Measurements from ENCODE around the gene CYB5R4. TPM values are rescaled to one million over a fixed set of nuclear protein-coding genes. Genes with fewer than 3 reads are reported as not detected.
A peak's percentile ranks its signal among the peaks of the same experiment; 100 is the strongest.

Gene CYB5R4
- total and polyA plus RNA-seq, 2 of the 13 experiments (the other 11 are each of a cell fraction or from before 2014, with no cell fraction given), result 5.3 to 26.1 TPM

DNA sequence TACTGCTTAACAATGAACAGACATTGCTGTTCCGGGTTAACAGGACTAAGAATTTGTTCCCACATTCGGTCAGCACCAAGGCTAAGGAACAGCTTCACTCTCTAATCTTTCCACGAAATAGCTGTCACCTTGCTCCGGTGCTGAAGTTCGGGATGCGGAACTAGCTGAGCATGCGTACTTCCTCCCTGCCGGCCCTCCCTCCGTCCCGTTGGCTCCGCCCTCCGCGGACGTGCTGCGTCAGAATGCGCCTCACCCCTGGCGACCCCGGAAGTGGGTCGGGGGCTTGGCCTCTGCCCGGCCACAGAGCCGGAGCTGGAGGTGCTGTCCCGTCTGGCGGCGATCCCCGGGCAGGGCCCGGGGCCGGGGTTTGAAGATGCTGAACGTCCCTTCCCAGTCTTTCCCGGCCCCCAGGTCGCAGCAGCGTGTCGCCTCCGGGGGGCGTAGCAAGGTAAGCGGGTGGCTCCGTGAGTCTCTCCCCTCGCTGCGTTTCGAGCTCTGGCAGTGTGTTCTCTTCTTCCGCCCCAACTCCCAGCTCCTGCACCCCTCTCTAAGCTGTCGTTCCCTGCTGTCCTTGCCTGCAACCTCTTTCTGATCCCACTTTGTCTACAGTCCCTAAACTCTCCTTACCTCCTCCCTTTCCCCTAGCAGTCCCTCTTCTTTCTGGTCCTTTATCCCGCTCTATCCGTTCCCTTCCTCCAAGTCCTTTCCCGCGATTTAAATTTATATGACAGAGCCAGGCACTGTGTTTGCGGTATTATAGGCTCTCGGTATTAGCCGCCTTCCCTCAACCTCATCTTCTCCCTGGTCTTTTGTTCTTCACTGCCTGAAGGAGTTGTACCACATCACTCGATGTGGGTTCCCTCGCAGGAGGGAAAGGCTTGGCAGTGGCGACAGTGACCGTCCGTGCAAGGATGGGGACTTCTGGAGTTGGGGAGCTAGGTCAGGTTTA, at the start of gene CYB5R4 (continued):
- TF ChIP-seq ZSCAN20 (CRISPR knock-in tag; IDR thresholded peaks at IDR 0.05; ENCODE audit: borderline replicate concordance), result no peak; the same call in 1 of the 2 replicates
- no peak for TF ChIP-seq ZNF207 (IDR thresholded peaks at IDR 0.05; ENCODE audit: borderline replicate concordance)
- TF ChIP-seq TBP (CRISPR knock-in tag; IDR thresholded peaks at IDR 0.05), result no peak
- TF ChIP-seq ZNF768 (CRISPR knock-in tag; IDR thresholded peaks at IDR 0.05), result peak; percentile 37
- TF ChIP-seq ZBTB7A (CRISPR knock-in tag; IDR thresholded peaks at IDR 0.05), result peak; percentile 98
- TF ChIP-seq ZNF30 (CRISPR knock-in tag; IDR thresholded peaks at IDR 0.05), result peak; percentile 98
- TF ChIP-seq MIXL1 (CRISPR knock-in tag; IDR thresholded peaks at IDR 0.05), result peak; percentile 97
- no peak for TF ChIP-seq IKZF1 (IDR thresholded peaks at IDR 0.05)
- TF ChIP-seq SYNCRIP (IDR thresholded peaks at IDR 0.05; ENCODE audit: insufficient read depth, low read depth, low read length), result no peak
- peak; percentile 85; the same call in 1 of the 2 replicates for TF ChIP-seq ZNF350 (CRISPR knock-in tag; IDR thresholded peaks at IDR 0.05; ENCODE audit: borderline replicate concordance, low read depth)
- TF ChIP-seq, protein P1, sequence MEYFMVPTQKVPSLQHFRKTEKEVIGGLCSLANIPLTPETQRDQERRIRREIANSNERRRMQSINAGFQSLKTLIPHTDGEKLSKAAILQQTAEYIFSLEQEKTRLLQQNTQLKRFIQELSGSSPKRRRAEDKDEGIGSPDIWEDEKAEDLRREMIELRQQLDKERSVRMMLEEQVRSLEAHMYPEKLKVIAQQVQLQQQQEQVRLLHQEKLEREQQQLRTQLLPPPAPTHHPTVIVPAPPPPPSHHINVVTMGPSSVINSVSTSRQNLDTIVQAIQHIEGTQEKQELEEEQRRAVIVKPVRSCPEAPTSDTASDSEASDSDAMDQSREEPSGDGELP (IDR thresholded peaks at IDR 0.05; ENCODE audit: borderline replicate concordance, low read depth), result peak; percentile 20; the same call in 1 of the 2 replicates
- TF ChIP-seq, protein P2, sequence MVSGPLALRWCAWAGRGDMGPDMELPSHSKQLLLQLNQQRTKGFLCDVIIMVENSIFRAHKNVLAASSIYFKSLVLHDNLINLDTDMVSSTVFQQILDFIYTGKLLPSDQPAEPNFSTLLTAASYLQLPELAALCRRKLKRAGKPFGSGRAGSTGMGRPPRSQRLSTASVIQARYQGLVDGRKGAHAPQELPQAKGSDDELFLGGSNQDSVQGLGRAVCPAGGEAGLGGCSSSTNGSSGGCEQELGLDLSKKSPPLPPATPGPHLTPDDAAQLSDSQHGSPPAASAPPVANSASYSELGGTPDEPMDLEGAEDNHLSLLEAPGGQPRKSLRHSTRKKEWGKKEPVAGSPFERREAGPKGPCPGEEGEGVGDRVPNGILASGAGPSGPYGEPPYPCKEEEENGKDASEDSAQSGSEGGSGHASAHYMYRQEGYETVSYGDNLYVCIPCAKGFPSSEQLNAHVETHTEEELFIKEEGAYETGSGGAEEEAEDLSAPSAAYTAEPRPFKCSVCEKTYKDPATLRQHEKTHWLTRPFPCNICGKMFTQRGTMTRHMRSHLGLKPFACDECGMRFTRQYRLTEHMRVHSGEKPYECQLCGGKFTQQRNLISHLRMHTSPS (CRISPR knock-in tag; IDR thresholded peaks at IDR 0.05; ENCODE audit: low read depth), result peak; percentile 56; the same call in 1 of the 2 replicates
- peak; percentile 56 for TF ChIP-seq NFYB (CRISPR knock-in tag; IDR thresholded peaks at IDR 0.05)
- TF ChIP-seq, protein P3, sequence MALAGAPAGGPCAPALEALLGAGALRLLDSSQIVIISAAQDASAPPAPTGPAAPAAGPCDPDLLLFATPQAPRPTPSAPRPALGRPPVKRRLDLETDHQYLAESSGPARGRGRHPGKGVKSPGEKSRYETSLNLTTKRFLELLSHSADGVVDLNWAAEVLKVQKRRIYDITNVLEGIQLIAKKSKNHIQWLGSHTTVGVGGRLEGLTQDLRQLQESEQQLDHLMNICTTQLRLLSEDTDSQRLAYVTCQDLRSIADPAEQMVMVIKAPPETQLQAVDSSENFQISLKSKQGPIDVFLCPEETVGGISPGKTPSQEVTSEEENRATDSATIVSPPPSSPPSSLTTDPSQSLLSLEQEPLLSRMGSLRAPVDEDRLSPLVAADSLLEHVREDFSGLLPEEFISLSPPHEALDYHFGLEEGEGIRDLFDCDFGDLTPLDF (CRISPR knock-in tag; IDR thresholded peaks at IDR 0.05), result peak; percentile 76
- peak; percentile 96 for TF ChIP-seq HDAC2 (CRISPR knock-in tag; IDR thresholded peaks at IDR 0.05)
- TF ChIP-seq, protein P4, sequence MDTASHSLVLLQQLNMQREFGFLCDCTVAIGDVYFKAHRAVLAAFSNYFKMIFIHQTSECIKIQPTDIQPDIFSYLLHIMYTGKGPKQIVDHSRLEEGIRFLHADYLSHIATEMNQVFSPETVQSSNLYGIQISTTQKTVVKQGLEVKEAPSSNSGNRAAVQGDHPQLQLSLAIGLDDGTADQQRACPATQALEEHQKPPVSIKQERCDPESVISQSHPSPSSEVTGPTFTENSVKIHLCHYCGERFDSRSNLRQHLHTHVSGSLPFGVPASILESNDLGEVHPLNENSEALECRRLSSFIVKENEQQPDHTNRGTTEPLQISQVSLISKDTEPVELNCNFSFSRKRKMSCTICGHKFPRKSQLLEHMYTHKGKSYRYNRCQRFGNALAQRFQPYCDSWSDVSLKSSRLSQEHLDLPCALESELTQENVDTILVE (CRISPR knock-in tag; IDR thresholded peaks at IDR 0.05), result peak; percentile 99
- TF ChIP-seq STAT5B (CRISPR knock-in tag; IDR thresholded peaks at IDR 0.05), result peak; percentile 99
- no peak for TF ChIP-seq NFIC (IDR thresholded peaks at IDR 0.05; ENCODE audit: low read length)
- TF ChIP-seq, protein P5, sequence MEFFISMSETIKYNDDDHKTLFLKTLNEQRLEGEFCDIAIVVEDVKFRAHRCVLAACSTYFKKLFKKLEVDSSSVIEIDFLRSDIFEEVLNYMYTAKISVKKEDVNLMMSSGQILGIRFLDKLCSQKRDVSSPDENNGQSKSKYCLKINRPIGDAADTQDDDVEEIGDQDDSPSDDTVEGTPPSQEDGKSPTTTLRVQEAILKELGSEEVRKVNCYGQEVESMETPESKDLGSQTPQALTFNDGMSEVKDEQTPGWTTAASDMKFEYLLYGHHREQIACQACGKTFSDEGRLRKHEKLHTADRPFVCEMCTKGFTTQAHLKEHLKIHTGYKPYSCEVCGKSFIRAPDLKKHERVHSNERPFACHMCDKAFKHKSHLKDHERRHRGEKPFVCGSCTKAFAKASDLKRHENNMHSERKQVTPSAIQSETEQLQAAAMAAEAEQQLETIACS (CRISPR knock-in tag; IDR thresholded peaks at IDR 0.05), result peak; percentile 60; the same call in 1 of the 2 replicates
- peak; percentile 88 for TF ChIP-seq THAP11 (CRISPR knock-in tag; IDR thresholded peaks at IDR 0.05)
- TF ChIP-seq PRPF4 (IDR thresholded peaks at IDR 0.05; ENCODE audit: low read depth, low read length, poor library complexity, severe bottlenecking), result no peak
- TF ChIP-seq ZNF605 (CRISPR knock-in tag; IDR thresholded peaks at IDR 0.05), result peak; percentile 81
- TF ChIP-seq ZNF251 (CRISPR knock-in tag; IDR thresholded peaks at IDR 0.05), result no peak
- peak; percentile 94 for TF ChIP-seq MIER3 (CRISPR knock-in tag; IDR thresholded peaks at IDR 0.05; ENCODE audit: borderline replicate concordance)
- TF ChIP-seq ZFP36L2 (CRISPR knock-in tag; IDR thresholded peaks at IDR 0.05), result peak; percentile 99

Data from HepG2 (cell line).